ENCODE results near the gene MAP1LC3C. TPM values are rescaled to one million over a fixed set of nuclear protein-coding genes. Genes with fewer than 3 reads are reported as not detected.

Gene MAP1LC3C
- total RNA-seq, 2 donors from 2014 or later, result 0.22 TPM; not detected in 1

DNA sequence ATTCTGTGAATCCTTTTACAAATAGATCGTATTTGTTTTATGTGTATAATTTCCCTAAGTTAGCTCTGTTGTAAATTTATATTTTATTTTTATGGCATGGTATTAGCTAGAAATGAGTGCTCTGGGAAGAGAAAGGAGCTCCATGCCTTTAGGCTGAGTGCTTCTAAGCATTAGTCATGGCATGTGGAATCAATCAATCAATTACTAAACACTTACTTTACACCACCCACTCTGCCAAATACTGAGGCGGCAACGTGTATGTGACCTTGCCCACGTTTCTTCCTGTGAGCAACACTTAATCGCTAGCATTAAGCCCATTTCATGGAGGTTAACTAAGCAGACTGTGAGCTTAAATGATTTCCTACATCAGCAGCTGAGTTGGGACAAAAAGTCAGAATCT is 48.5 kb downstream of the MAP1LC3C start:
- H3K9me3 ChIP-seq (ENCODE audit: control insufficient read depth, low read length), result no peaks in the 10 kb centered on the region
- WGBS, 2 experiments (ENCODE audit: insufficient coverage in 1 of 2, insufficient read length in 1 of 2), result 93 to 100% methylated on average over 4 to 5 of the region's 5 CpGs
- H3K27ac Mint-ChIP-seq, result no peak overlapping the region
- H3K36me3 Mint-ChIP-seq (ENCODE audit: low read depth), result no peaks in the 10 kb centered on the region
- no peak overlapping the region for H3K27ac ChIP-seq (ENCODE audit: low read depth, low read length)
- no peak overlapping the region for H3K4me3 Mint-ChIP-seq
- H3K4me1 Mint-ChIP-seq, result no peaks in the 10 kb centered on the region
- H3K4me1 ChIP-seq (ENCODE audit: control insufficient read depth, insufficient read depth, low read length), result no peaks in the 10 kb centered on the region
- H3K9ac ChIP-seq (ENCODE audit: extremely low read depth, low read length, poor library complexity, severe bottlenecking), result no peak overlapping the region
- H3K27me3 Mint-ChIP-seq (ENCODE audit: insufficient read depth), result no peaks in the 10 kb centered on the region
- DNase-seq, result no peak
- H3K36me3 ChIP-seq (ENCODE audit: control insufficient read depth, insufficient read depth, low read length), result no peaks in the 10 kb centered on the region
- H3K4me3 ChIP-seq (ENCODE audit: low read length), result no peak overlapping the region
- H3K9me3 Mint-ChIP-seq, result no peaks in the 10 kb centered on the region
- TF ChIP-seq, protein P1, sequence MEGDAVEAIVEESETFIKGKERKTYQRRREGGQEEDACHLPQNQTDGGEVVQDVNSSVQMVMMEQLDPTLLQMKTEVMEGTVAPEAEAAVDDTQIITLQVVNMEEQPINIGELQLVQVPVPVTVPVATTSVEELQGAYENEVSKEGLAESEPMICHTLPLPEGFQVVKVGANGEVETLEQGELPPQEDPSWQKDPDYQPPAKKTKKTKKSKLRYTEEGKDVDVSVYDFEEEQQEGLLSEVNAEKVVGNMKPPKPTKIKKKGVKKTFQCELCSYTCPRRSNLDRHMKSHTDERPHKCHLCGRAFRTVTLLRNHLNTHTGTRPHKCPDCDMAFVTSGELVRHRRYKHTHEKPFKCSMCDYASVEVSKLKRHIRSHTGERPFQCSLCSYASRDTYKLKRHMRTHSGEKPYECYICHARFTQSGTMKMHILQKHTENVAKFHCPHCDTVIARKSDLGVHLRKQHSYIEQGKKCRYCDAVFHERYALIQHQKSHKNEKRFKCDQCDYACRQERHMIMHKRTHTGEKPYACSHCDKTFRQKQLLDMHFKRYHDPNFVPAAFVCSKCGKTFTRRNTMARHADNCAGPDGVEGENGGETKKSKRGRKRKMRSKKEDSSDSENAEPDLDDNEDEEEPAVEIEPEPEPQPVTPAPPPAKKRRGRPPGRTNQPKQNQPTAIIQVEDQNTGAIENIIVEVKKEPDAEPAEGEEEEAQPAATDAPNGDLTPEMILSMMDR (conservative IDR thresholded peaks at IDR 0.05), result no peak
- no peaks in the 10 kb centered on the region for H3K27me3 ChIP-seq (ENCODE audit: control insufficient read depth, insufficient read depth, low read length, poor library complexity, severe bottlenecking)

DNA sequence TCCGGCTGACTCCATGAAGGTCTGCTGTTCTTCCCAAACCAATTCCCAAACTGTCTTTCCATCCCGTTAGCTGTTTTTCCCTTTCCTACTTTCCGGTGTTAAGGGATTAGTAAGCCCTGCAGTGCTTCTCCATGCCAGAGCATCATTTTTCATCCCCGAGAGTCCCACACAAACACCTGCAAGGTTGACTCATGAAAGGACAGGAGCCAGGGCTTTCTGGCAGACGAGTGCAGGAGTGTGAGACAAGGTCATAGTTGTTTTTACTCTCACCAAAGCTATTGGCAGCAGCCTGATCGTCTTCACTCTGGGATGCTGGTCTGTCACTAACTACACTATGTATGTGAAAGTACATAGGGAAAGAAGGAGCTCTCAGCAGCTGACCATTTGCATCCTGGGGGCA is 51.5 kb downstream of the MAP1LC3C start:
- no peaks in the 10 kb centered on the region for H3K27me3 Mint-ChIP-seq (ENCODE audit: insufficient read depth)
- H3K9me3 ChIP-seq (ENCODE audit: control insufficient read depth, low read length), result no peaks in the 10 kb centered on the region
- TF ChIP-seq, protein P1 (conservative IDR thresholded peaks at IDR 0.05), result no peak
- no peaks in the 10 kb centered on the region for H3K36me3 Mint-ChIP-seq (ENCODE audit: low read depth)
- WGBS, 2 experiments (ENCODE audit: insufficient coverage in 1 of 2, insufficient read length in 1 of 2), result 84 to 91% methylated on average over 3 to 6 of the region's 6 CpGs
- no peaks in the 10 kb centered on the region for H3K27me3 ChIP-seq (ENCODE audit: control insufficient read depth, insufficient read depth, low read length, poor library complexity, severe bottlenecking)
- H3K4me1 Mint-ChIP-seq, result no peaks in the 10 kb centered on the region
- H3K4me1 ChIP-seq (ENCODE audit: control insufficient read depth, insufficient read depth, low read length), result no peaks in the 10 kb centered on the region
- no peak overlapping the region for H3K27ac ChIP-seq (ENCODE audit: low read depth, low read length)
- no peak overlapping the region for H3K4me3 ChIP-seq (ENCODE audit: low read length)
- no peak overlapping the region for H3K4me3 Mint-ChIP-seq
- H3K9me3 Mint-ChIP-seq, result no peaks in the 10 kb centered on the region
- H3K27ac Mint-ChIP-seq, result no peak overlapping the region
- H3K9ac ChIP-seq (ENCODE audit: extremely low read depth, low read length, poor library complexity, severe bottlenecking), result no peak overlapping the region
- no peak for DNase-seq
- no peaks in the 10 kb centered on the region for H3K36me3 ChIP-seq (ENCODE audit: control insufficient read depth, insufficient read depth, low read length)

Other genes starting within 250 kb of the MAP1LC3C start
- gene EXO1, start 150.9 kb downstream of the MAP1LC3C start, total RNA-seq, result 10 to 100 TPM; 21.7 to 30.9 TPM
- gene BECN2, start 41.3 kb downstream of the MAP1LC3C start, total RNA-seq, result not detected